ENCODE data around the gene TLX2.

Gene TLX2

GRCh38 chr2:74536166-74536950, 22.1 kb downstream of the TLX2 start:
- no peak for DNase-seq

- no peak for DNase-seq
Observed at GRCh38 chr2:74537140-74537539, 22.9 kb downstream of the TLX2 start.

DNA sequence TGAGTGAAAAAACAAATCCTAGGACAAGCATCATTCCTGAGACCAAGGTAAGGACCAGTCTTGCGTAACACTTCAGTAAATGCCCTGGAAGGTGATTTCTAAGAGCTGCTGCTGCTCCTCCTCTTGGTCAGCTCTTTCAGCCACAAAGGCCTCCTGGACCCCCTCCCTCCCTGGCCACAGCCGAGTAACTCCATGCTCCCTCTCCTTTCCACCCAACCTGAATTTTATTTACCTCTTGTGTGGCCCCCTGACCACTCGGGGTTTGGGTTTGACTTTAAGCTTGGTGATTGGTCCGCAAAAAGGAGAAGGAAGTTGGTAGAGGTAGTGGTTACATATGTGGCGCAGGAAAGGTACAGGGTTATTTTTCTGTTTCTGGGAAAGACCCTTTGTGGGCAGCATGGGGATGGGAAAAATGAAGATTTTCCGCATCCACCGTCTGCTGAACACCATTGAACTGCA, 24.7 kb downstream of the TLX2 start:
- DNase-seq = no peak

DNA sequence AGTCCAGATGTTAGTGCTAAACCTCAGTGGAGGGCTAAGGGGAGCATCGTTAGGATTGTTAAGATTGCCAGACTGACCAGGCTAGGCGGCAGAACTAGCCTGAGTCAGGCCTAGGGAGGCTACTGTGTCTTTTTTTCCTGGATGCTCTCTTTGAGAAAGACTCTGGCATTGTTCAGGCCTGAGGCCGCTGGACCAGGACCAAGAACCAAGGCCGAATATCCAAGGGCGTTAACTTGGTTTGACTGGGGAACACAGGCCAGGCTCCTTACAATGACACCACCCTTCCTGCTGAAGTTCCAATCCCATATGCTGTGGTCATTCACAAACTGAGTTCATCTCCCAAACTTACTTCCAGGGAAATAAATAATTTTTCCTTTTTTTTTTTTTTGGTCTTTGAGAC, 26.0 kb downstream of the TLX2 start:
- DNase-seq = no peak

- DNase-seq = no peak
Observed at GRCh38 chr2:74542978-74543377, 28.7 kb downstream of the TLX2 start.

DNA sequence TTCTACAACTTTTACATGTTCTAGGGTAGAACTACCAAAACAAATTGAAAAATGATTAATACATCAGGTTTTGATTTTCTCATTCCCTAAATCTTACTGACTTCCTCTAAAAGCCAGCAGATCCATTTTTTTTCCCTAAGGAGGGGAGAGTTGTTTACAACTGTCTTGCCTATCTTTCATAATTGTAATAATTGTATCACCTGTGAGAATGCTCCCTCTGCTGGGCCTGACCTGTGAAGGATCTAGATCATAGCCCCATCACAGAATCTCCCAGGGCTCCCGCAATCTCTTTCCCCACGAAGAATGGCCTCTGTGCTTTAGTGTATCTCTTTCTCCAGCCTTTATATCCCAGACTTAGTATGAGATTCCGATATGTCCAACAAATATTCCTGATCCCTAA, 30.4 kb downstream of the TLX2 start:
- peak; percentile 3 for DNase-seq

GRCh38 chr2:74546004-74546403, 31.8 kb downstream of the TLX2 start:
- DNase-seq = no peak

DNA sequence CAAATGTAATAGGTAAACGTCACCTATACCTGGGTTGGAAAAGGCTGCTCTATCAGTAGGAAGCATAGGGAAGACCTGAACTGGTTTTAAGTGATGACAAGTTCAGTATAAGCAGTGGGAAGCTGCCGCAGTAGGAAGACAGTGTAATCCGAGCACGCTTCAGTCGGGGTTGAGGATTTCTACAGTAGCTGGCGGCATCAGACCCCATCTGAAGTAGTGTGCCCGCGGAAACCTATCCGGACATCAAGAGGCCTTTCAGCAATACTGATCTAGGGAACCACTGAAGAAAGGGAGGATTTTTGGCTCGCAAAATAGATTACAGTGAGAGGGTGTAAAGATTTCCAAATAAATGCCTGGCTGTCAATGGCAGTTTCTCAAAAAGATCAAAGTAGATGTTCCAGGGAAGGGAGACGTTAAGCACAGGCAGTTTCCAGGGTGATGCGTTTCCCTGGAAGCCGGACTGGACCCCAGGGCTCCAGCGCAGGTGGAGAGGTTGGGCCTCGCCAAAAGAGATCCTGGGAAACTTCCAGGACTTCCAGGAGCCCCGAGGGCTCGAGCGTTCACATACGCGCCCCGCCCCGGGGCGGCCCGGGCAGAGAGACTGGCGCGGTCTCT, 34.1 kb downstream of the TLX2 start:
- peak; percentile 59 for DNase-seq

DNA sequence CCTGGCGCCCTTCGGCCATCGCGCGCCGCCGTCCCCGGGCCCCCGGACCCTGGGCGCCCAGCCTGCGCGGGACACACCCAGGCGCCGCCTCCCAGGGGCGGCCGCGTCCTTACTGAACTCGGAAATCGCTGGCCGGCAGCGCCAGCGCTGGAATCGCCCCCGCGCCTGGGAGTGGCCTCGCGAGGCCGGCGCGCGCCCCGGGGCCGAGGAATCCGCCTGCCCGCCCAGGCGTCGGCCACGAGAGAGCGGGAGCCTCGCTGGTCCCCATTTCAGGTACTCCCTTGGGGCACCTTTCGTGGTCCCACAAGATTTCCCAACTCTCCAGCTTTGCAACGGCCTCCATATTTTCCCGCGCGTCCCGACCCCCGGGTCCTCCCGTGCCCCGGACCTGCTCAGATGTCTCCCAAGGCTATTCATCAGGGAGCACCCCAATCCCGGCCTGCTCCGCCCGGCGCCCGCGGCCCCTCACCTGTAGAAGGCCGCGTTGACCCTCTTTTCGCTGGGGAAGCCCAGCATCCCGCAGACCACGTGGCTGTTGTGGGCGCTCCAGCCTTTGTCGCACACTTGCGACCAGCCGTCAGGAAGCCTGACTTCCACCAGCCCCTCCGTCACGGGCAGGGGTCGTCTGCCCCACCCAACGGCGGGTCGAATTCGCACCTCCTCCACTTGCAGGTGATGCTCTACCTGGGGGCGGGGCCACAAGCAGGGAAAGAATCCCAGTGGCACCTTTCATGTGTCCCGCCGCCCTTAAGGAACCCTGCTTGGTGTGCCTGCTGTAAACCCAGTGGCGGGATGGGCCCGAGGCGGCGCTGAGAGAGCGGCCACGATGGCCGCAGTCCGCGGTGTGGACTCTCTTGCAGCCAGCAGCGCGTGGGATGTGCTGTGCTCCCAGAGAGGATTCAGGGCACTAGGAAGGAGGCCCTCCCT, 34.9 kb downstream of the TLX2 start:
- peak; percentile 87 for DNase-seq

GRCh38 chr2:74550231-74550630, 36.0 kb downstream of the TLX2 start:
- no peak for DNase-seq

- DNase-seq = no peak
Observed at GRCh38 chr2:74551530-74551929, 37.3 kb downstream of the TLX2 start.

DNA sequence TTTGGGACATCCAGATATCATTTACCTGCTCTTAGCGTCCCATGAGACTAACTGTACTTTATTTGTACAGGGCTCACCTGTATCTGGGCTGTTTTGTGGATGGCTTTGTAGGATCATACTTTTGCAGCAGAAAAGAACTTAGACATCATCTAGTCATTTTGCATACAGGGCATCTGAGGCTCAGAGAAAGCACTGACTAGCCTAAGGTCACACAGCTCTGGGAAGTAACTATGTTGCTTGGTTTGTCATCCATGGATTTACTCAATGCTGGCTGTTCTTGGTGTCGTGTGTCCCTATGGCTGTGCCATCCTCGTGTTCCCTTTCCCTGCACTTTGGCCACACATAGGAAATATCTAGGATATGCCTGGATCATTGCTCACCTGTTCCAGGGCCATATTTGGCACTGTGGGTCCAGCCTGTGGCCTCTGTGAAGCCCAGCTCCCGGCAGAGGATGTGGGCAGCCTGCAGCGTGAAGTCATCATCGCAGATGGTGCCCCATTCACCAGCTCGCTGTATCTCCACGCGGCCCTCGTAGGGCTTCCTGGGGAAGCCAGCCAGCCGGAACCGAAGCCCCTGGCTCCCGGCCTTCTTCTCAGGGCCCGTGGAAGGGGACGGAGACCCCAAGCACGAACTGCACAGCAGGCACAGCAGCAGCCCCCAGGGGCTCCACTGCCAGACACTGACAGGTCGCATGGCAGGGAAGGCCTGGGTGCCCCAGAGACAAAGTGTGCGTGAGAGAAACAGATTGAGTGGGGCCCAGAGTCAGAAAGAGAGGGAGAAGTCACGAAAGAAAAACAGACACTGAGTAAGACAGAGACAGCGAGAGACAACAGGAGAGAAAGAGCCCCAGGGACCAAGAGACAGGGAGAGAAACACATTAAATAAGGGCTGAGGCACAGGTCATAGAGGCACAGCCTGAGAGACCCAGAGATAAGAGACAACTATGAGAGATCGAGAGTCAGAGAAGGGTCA, 38.0 kb downstream of the TLX2 start:
- no peak for DNase-seq

GRCh38 chr2:74552914-74553811, 38.9 kb downstream of the TLX2 start:
- peak; percentile 52 for DNase-seq

- peak; percentile 90 for DNase-seq
Observed at GRCh38 chr2:74553892-74554819, 39.9 kb downstream of the TLX2 start, which contains the start of the genes DOK1 and LOXL3. Gene DOK1 (plus strand): TSS chr2:74554720. CDS start chr2:74554755, 35 bp downstream. Gene LOXL3 (minus strand): TSS chr2:74553942. CDS start chr2:74552634, 1,308 bp downstream.

DNA sequence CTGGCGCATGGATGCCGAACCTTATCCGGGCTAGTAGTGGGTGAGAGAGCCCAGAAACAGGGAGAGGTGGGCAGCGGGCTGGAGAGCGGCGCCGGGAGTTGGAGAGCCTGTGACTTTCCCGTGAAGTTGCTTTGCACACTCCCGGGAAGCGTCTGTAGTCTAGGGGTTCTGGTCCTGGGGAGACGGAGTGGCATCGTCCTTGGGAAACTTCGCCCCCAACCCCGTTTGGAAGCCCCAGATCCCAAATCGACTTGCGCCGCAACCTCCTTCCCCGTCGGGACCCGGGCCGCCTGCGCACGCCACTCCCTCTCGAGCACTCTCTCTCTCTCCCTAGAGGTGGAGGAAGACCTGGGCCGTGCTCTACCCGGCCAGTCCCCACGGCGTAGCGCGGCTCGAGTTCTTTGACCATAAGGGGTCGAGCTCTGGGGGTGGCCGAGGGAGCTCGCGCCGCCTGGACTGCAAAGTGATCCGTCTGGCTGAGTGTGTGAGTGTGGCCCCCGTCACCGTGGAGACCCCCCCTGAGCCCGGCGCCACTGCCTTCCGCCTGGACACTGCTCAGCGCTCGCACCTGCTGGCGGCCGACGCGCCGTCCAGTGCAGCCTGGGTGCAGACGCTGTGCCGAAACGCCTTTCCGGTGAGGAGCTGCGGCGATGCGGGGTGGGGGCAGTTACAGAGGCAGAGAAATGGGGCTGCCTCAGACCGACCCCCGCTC, 40.7 kb downstream of the TLX2 start:
- no peak for DNase-seq

- no peak for DNase-seq
Observed at GRCh38 chr2:74555610-74556103, 41.4 kb downstream of the TLX2 start.

GRCh38 chr2:74556159-74556558, 41.9 kb downstream of the TLX2 start:
- DNase-seq = no peak

DNA sequence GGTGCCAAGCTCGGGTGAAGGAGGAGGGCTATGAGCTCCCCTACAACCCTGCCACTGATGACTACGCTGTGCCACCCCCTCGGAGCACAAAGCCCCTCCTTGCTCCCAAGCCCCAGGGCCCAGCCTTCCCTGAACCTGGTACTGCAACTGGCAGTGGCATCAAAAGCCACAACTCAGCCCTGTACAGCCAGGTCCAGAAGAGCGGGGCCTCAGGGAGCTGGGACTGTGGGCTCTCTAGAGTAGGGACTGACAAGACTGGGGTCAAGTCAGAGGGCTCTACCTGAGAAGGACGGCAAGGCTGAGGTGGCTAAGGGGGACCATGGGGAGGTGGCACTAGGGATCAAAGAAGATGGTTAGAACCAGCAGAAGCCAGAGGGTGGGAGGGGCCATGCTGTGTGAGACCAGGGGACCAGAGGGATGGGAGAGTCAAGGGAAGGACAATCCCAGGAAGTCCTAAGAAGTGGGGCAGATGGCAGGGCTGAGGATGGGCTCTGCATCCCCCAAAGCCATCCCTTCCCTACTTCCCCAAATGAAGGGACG, 42.7 kb downstream of the TLX2 start:
- no peak for DNase-seq
